Esophagus muscularis mucosa (tissue), 4 donors: Measurements from ENCODE around the gene GBA2. TPM values are rescaled to one million over a fixed set of nuclear protein-coding genes. Genes with fewer than 3 reads are reported as not detected.
A peak's percentile ranks its signal among the peaks of the same experiment; 100 is the strongest.

Experiments
- DNase-seq: peaks from one replicate; pipeline ENCODE4 v3.0.0-alpha.2; 2017; ENCODE audit errors: extremely low spot score
- H3K27ac ChIP-seq, 4 donors: fragments of 200-600 bp; sonication (generic); replicated peaks in 1 of 4; 1 replicate in 3 of 4; 2 replicates in 1 of 4; pipeline ENCODE4 v1.5.1; 2016 to 2019; ENCODE audit warnings: mild to moderate bottlenecking in 1 of 4
- H3K27me3 ChIP-seq, 4 donors: fragments of 200-600 bp; sonication (generic); one replicate each; pipeline versions ENCODE4 v1.5.1 to v1.6.0; 2016 to 2019
- H3K36me3 ChIP-seq, 4 donors: fragments of 200-600 bp; sonication (generic); one replicate each; pipeline ENCODE4 v1.5.1; 2016 to 2019
- H3K4me1 ChIP-seq, 4 donors: fragments of 200-600 bp; sonication (generic); one replicate each; pipeline ENCODE4 v1.5.1; 2016 to 2019
- H3K4me3 ChIP-seq, 4 donors: fragments of 200-600 bp; sonication (generic); 1 replicate in 2 of 4; 2 replicates in 2 of 4; pipeline ENCODE4 v1.5.1; 2016 to 2019; ENCODE audit warnings: mild to moderate bottlenecking in 4 of 4, moderate library complexity in 1 of 4
- H3K9me3 ChIP-seq, 4 donors: fragments of 200-600 bp; sonication (generic); 1 replicate in 3 of 4; 2 replicates in 1 of 4; pipeline ENCODE4 v1.5.1; 2016 to 2019
- EP300 ChIP-seq: sonication (generic); formaldehyde crosslinking; IDR thresholded peaks from one replicate; pipeline ENCODE4 v1.6.1; 2017; ENCODE audit warnings: antibody characterized with exemption
- POLR2A ChIP-seq: fragments of 450-650 bp; IDR thresholded peaks from one replicate; pipeline ENCODE4 v1.6.1; 2017; ENCODE audit warnings: antibody characterized with exemption, moderate library complexity, mild to moderate bottlenecking, low read depth
- POLR2AphosphoS5 ChIP-seq, 2 donors: sonication (generic); formaldehyde crosslinking; IDR thresholded peaks; one replicate each; pipeline ENCODE4 v1.6.1; 2017; ENCODE audit warnings: antibody characterized with exemption in 2 of 2
- WGBS: methylation state at CpG from one replicate; pipeline ENCODE4 v1.1.5; 2018; 5-methylcytosine and 5-hydroxymethylcytosine counted together
- intact Hi-C: fragments of 100-400 bp; cut with DNase I; formaldehyde crosslinking; loops from one replicate; pipeline ENCODE4 v1.15.1; 2023
- total RNA-seq, 4 donors: library from RNA; depleted of rRNA; stranded (reverse); fragments of >200 nt; gene quantifications; one replicate each; pipeline versions ENCODE4 v1.1.0 to v1.2.1, GENCODE V29; 2016
- TF ChIP-seq, protein P1 (sequence below), 3 experiments: fragments of 200-600 bp in 2 of 3; fragments of 450-650 bp in 1 of 3; sonication (generic) in 2 of 3; IDR thresholded peaks; one replicate each; pipeline ENCODE4 v1.5.1; 2017 to 2019; ENCODE audit warnings: antibody characterized with exemption in 3 of 3, mild to moderate bottlenecking in 2 of 3, moderate library complexity in 1 of 3

The GBA2 gene
- total RNA-seq, 4 donors from 2014 or later, result 44.0 to 67.8 (median 55.5) TPM

DNA sequence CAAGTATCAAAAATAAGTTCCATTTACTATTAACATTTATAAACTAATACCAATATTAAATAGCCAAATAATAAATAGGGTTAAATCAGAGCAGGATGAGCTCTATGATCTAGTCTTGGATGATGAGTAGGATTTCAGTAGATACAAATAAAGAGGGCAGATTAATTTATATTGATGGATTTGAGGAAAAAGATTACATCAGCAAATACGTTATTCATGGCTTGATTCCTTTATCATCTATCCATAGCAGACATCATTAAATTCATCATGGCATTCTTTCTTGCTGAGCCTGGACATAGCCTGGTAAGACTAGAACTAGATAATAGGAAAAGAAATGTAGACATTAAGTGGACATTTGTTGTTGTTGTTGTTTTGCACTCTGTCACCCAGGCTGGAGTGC, 18.4 kb upstream of the GBA2 start:
- WGBS, result 88% methylated on average over 1 of the region's 1 CpG
- Histone ChIP-seq H3K27me3 (no peaks in the 10 kb centered on the region), H3K4me1 (peaks cover 20 to 29% (median 26%) of the 10 kb centered on the region in 4 donors), H3K9me3 (no peaks in the 10 kb centered on the region), H3K4me3 (no peak overlapping the region), H3K27ac (no peak overlapping the region), H3K36me3 (no peaks in the 10 kb centered on the region)
- intact Hi-C loops, result no loop called here
- DNase-seq, result no peak
- TF ChIP-seq, protein P1, sequence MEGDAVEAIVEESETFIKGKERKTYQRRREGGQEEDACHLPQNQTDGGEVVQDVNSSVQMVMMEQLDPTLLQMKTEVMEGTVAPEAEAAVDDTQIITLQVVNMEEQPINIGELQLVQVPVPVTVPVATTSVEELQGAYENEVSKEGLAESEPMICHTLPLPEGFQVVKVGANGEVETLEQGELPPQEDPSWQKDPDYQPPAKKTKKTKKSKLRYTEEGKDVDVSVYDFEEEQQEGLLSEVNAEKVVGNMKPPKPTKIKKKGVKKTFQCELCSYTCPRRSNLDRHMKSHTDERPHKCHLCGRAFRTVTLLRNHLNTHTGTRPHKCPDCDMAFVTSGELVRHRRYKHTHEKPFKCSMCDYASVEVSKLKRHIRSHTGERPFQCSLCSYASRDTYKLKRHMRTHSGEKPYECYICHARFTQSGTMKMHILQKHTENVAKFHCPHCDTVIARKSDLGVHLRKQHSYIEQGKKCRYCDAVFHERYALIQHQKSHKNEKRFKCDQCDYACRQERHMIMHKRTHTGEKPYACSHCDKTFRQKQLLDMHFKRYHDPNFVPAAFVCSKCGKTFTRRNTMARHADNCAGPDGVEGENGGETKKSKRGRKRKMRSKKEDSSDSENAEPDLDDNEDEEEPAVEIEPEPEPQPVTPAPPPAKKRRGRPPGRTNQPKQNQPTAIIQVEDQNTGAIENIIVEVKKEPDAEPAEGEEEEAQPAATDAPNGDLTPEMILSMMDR (IDR thresholded peaks at IDR 0.05), result no peak
- no peak for TF ChIP-seq POLR2AphosphoS5 (IDR thresholded peaks at IDR 0.05)
- TF ChIP-seq POLR2A, result no peak
- no peak for TF ChIP-seq EP300

DNA sequence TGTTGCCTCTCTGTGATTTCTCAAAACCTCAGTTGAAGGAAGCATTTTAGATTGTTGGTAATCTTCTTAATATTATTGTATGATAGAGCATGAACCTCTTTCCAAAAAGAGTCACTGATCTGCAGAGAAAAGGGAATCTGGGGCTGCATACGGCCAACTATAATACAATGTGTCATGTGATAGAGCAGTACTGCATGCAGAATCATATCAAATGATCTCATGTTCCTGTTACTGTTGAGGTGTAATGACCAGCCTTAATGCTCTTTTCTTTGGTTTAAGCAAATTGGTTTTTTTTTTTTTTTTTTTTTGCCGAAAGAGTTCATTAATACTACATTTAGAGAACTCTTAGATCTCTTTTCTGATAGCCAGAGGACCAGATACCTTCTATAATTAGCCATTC, 18.0 kb upstream of the GBA2 start:
- Histone ChIP-seq H3K27ac (no peak overlapping the region), H3K36me3 (no peaks in the 10 kb centered on the region), H3K4me1 (peaks cover 17 to 25% (median 23%) of the 10 kb centered on the region in 4 donors), H3K4me3 (no peak overlapping the region), H3K27me3 (no peaks in the 10 kb centered on the region), H3K9me3 (no peaks in the 10 kb centered on the region)
- no peak for DNase-seq
- no peak for TF ChIP-seq POLR2AphosphoS5 (IDR thresholded peaks at IDR 0.05)
- TF ChIP-seq, protein P1 (IDR thresholded peaks at IDR 0.05), result no peak
- WGBS, result 87% methylated on average over 2 of the region's 2 CpGs
- intact Hi-C loops, result no loop called here

DNA sequence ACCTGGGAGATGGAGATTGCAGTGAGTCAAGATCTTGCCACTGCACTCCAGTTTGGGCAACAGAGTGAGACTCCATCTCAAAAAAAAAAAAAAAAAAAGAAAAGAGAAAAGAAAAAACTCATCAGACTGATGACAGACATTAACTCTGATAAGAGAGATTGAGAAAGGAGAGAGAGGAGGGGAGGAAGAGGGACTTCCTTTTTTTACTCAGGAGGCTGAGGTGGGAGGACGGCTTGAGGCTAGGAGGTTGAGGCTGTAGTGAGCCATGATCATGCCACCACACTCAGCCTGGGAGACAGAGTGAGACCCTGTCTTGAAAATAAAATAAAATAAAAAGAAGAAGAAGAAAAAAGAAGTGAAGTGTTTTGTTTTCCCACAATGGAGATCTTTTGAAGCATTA, 14.8 kb upstream of the GBA2 start:
- TF ChIP-seq POLR2AphosphoS5 (IDR thresholded peaks at IDR 0.05) (no peak), POLR2A (no peak), EP300 (no peak)
- TF ChIP-seq, protein P1 (IDR thresholded peaks at IDR 0.05), result no peak
- Histone ChIP-seq H3K27ac (no peak overlapping the region), H3K4me3 (no peak overlapping the region), H3K4me1 (peaks cover 0 to 8% (median 4%) of the 10 kb centered on the region in 4 donors), H3K9me3 (no peaks in the 10 kb centered on the region), H3K36me3 (no peaks in the 10 kb centered on the region), H3K27me3 (no peaks in the 10 kb centered on the region)
- no peak for DNase-seq
- intact Hi-C loops, result no loop called here
- WGBS, result 100% methylated on average over 1 of the region's 1 CpG

DNA sequence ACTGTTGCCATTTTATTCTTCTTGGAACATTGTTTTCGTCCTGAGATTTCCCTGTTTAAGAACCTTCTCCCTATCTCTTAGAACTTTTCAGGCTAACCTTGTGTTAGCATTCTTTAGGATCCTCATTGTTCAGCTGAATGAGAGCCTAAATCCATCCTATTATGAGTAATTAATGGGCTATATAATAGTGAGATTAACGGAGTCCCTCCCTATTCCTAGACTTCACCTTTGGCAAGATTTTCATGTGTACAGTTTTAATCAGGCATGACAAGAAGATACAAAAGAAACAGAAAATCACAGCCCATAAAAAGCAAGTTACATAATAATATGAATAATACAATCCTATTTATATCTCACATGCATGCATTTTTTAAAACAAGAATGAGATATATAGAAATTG, 14.2 kb upstream of the GBA2 start:
- intact Hi-C loops, result no loop called here
- peaks cover 6 to 15% (median 11%) of the 10 kb centered on the region in 4 donors for H3K4me1 ChIP-seq
- no peak for DNase-seq
- no peaks in the 10 kb centered on the region for H3K9me3 ChIP-seq
- no peak overlapping the region for H3K27ac ChIP-seq
- H3K4me3 ChIP-seq, result no peak overlapping the region
- no peaks in the 10 kb centered on the region for H3K36me3 ChIP-seq
- TF ChIP-seq POLR2AphosphoS5 (IDR thresholded peaks at IDR 0.05), result no peak
- TF ChIP-seq, protein P1 (IDR thresholded peaks at IDR 0.05), result no peak
- TF ChIP-seq EP300, result no peak
- no peak for TF ChIP-seq POLR2A
- WGBS, result 80% methylated on average over 2 of the region's 2 CpGs
- no peaks in the 10 kb centered on the region for H3K27me3 ChIP-seq

DNA sequence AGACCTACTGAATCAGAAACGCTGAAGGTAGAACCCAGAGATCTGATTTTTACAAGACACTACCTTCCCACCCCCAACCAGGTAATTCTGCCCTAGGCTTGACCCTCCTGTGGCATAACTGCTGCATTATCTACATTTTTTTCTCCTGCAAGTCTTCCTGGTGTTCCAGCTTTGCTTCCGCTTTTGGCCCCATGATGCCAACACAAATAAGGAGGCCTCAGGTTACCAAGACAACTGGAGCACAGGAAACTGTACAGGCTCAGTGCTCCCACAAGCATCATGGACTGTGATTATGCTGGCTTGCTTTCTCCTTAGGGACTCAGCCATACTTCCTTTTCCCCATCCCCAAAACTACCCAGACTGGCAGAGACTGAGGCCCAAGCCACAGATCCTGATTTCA, 11.6 kb upstream of the GBA2 start:
- Histone ChIP-seq H3K4me1 (peaks cover 22 to 36% (median 35%) of the 10 kb centered on the region in 4 donors), H3K4me3 (no peak overlapping the region), H3K27ac (no peak overlapping the region), H3K9me3 (no peaks in the 10 kb centered on the region), H3K36me3 (no peaks in the 10 kb centered on the region), H3K27me3 (no peaks in the 10 kb centered on the region)
- TF ChIP-seq POLR2AphosphoS5 (IDR thresholded peaks at IDR 0.05), result peak in 1 of 2 donors; percentile 5
- TF ChIP-seq, protein P1 (IDR thresholded peaks at IDR 0.05), result no peak
- 78% methylated on average over 2 of the region's 2 CpGs for WGBS
- intact Hi-C loops, result no loop called here
- DNase-seq, result no peak
